ENCODE data around the gene LTBP4. TPM values are rescaled to one million over a fixed set of nuclear protein-coding genes. Genes with fewer than 3 reads are reported as not detected.

Gene LTBP4
- total and polyA plus RNA-seq, 2 of the 13 experiments (the other 11 are each of a cell fraction or from before 2014, with no cell fraction given), result 0.86 to 2.3 TPM

GRCh38 chr19:40622773-40623075 lies 21.6 kb downstream of the LTBP4 start (continued):
- TF ChIP-seq SNAPC4 (CRISPR knock-in tag; IDR thresholded peaks at IDR 0.05), result no peak
- no peak for TF ChIP-seq ZNF563 (CRISPR knock-in tag; IDR thresholded peaks at IDR 0.05)
- TF ChIP-seq GTF2F1 (IDR thresholded peaks at IDR 0.05; ENCODE audit: low read length), result no peak
- no peak for TF ChIP-seq JUN (CRISPR knock-in tag; IDR thresholded peaks at IDR 0.05)
- TF ChIP-seq XBP1 (CRISPR knock-in tag; IDR thresholded peaks at IDR 0.05), result no peak
- TF ChIP-seq AKNA (CRISPR knock-in tag; IDR thresholded peaks at IDR 0.05; ENCODE audit: borderline replicate concordance), result no peak
- TF ChIP-seq CREB3 (CRISPR knock-in tag; IDR thresholded peaks at IDR 0.05), result no peak
- TF ChIP-seq SMAD3 (CRISPR knock-in tag; IDR thresholded peaks at IDR 0.05), result no peak
- TF ChIP-seq ZNF747 (CRISPR knock-in tag; IDR thresholded peaks at IDR 0.05; ENCODE audit: borderline replicate concordance), result no peak

All from HepG2 (cell line).